HepG2 (cell line): ENCODE results near the gene RSAD2. TPM values are rescaled to one million over a fixed set of nuclear protein-coding genes. Genes with fewer than 3 reads are reported as not detected.

ENCODE experiments used
- CSRNP1 ChIP-seq: sonication (generic); formaldehyde crosslinking; IDR thresholded peaks from 2 replicates; pipeline ENCODE4 v1.8.1; 2023; ENCODE audit warnings: mild to moderate bottlenecking, missing genetic modification reagents
- HMG20A ChIP-seq: IDR thresholded peaks from 2 replicates; pipeline ENCODE4 v1.6.1; 2016; ENCODE audit warnings: borderline replicate concordance
- IKZF5 ChIP-seq: IDR thresholded peaks from 2 replicates; pipeline ENCODE4 v1.6.1; 2018; ENCODE audit warnings: missing genetic modification reagents, mild to moderate bottlenecking, missing compliant biosample characterization
- MNT ChIP-seq: fragments of 450-650 bp; IDR thresholded peaks from 2 replicates; pipeline ENCODE4 v1.6.1; 2016
- MXI1 ChIP-seq: IDR thresholded peaks from 3 replicates; pipeline ENCODE4 v1.6.1; 2012; ENCODE audit warnings: low read depth, low read length, inconsistent platforms, borderline replicate concordance
- NAIF1 ChIP-seq: sonication (generic); formaldehyde crosslinking; IDR thresholded peaks from 2 replicates; pipeline ENCODE4 v1.5.0; 2020; ENCODE audit warnings: mild to moderate bottlenecking, missing genetic modification reagents, borderline replicate concordance
- SAFB2 ChIP-seq: sonication (generic); formaldehyde crosslinking; IDR thresholded peaks from 2 replicates; pipeline ENCODE4 v1.5.1; 2020; ENCODE audit warnings: missing genetic modification reagents, low read depth, mild to moderate bottlenecking, borderline replicate concordance
- TCF12 ChIP-seq, 2 experiments: fragments of 450-650 bp in 1 of 2; sonication (generic) in 1 of 2; formaldehyde crosslinking in 1 of 2; IDR thresholded peaks; 2 replicates each; pipeline versions ENCODE4 v1.6.1 to v1.8.0; 2017 to 2022; ENCODE audit warnings: antibody characterized with exemption in 1 of 2, mild to moderate bottlenecking in 1 of 2, missing genetic modification reagents in 1 of 2, moderate library complexity in 1 of 2
- ZBTB44 ChIP-seq: sonication (generic); formaldehyde crosslinking; IDR thresholded peaks from 2 replicates; pipeline ENCODE4 v1.4.0; 2020; ENCODE audit warnings: missing genetic modification reagents
- ZNF337 ChIP-seq: sonication (generic); formaldehyde crosslinking; IDR thresholded peaks from 2 replicates; pipeline ENCODE4 v1.5.1; 2020; ENCODE audit warnings: missing genetic modification reagents, low read depth, mild to moderate bottlenecking, borderline replicate concordance
- polyA plus RNA-seq, 8 experiments: library from polyadenylated mRNA; depleted of rRNA in 3 of 8; stranded (reverse) in 7 of 8; unstranded in 1 of 8; fragments of >200 nt; fragmentation: Illumina TruSeq in 4 of 8; extraction: Trizol in 4 of 8; gene quantifications; 2 replicates each; pipeline versions ENCODE4 v1.2.1 to v1.2.3, GENCODE V29; 2011 to 2016; ENCODE audit warnings: low read depth in 4 of 8, missing spikeins in 1 of 8, mixed read lengths in 1 of 8; ENCODE audit not compliant: insufficient read depth in 1 of 8
- total RNA-seq, 5 experiments: library from RNA; depleted of rRNA; stranded (reverse); fragments of >200 nt; fragmentation: Illumina TruSeq; extraction: Trizol; gene quantifications; 2 replicates each; pipeline ENCODE4 v1.2.3, GENCODE V29; 2016; ENCODE audit warnings: low read depth in 1 of 5
- TF ChIP-seq, protein P1 (sequence below), 2 experiments: fragments of 450-650 bp in 1 of 2; sonication (generic) in 1 of 2; formaldehyde crosslinking in 1 of 2; IDR thresholded peaks; 2 replicates each; pipeline versions ENCODE4 v1.6.1 to v1.8.0; 2016 to 2022; ENCODE audit warnings: antibody characterized with exemption in 1 of 2, mild to moderate bottlenecking in 1 of 2, missing genetic modification reagents in 1 of 2

Gene RSAD2
- total and polyA plus RNA-seq, 2 of the 13 experiments (the other 11 are each of a cell fraction or from before 2014, with no cell fraction given): 0.11 TPM; not detected in 1

GRCh38 chr2:6917071-6917760 lies 39.6 kb downstream of the RSAD2 start, which contains the start of gene RNF144A (continued):
- no peak for TF ChIP-seq IKZF5 (CRISPR knock-in tag)
- no peak for TF ChIP-seq HMG20A (CRISPR knock-in tag)
- TF ChIP-seq, protein P1, sequence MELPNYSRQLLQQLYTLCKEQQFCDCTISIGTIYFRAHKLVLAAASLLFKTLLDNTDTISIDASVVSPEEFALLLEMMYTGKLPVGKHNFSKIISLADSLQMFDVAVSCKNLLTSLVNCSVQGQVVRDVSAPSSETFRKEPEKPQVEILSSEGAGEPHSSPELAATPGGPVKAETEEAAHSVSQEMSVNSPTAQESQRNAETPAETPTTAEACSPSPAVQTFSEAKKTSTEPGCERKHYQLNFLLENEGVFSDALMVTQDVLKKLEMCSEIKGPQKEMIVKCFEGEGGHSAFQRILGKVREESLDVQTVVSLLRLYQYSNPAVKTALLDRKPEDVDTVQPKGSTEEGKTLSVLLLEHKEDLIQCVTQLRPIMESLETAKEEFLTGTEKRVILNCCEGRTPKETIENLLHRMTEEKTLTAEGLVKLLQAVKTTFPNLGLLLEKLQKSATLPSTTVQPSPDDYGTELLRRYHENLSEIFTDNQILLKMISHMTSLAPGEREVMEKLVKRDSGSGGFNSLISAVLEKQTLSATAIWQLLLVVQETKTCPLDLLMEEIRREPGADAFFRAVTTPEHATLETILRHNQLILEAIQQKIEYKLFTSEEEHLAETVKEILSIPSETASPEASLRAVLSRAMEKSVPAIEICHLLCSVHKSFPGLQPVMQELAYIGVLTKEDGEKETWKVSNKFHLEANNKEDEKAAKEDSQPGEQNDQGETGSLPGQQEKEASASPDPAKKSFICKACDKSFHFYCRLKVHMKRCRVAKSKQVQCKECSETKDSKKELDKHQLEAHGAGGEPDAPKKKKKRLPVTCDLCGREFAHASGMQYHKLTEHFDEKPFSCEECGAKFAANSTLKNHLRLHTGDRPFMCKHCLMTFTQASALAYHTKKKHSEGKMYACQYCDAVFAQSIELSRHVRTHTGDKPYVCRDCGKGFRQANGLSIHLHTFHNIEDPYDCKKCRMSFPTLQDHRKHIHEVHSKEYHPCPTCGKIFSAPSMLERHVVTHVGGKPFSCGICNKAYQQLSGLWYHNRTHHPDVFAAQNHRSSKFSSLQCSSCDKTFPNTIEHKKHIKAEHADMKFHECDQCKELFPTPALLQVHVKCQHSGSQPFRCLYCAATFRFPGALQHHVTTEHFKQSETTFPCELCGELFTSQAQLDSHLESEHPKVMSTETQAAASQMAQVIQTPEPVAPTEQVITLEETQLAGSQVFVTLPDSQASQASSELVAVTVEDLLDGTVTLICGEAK (IDR thresholded peaks at IDR 0.05): no peak
- TF ChIP-seq, protein P1 (CRISPR knock-in tag; IDR thresholded peaks at IDR 0.05): 0 out of 2 replicates have a peak, but pooled peaks have one; percentile 28
- no peak for TF ChIP-seq ZBTB44 (CRISPR knock-in tag)
- TF ChIP-seq MXI1: no peak
- TF ChIP-seq NAIF1 (CRISPR knock-in tag): no peak
- TF ChIP-seq CSRNP1: no peak
- no peak for TF ChIP-seq TCF12 (IDR thresholded peaks at IDR 0.05)
- TF ChIP-seq TCF12 (CRISPR knock-in tag; IDR thresholded peaks at IDR 0.05): no peak
- TF ChIP-seq ZNF337: no peak
- TF ChIP-seq MNT: no peak
- TF ChIP-seq SAFB2: no peak; the same call in 1 of the 2 replicates
